GM13976 (cell line): Measurements from ENCODE around the gene C6orf132.

Source experiments
- DNase-seq: peaks from one replicate; pipeline ENCODE4 v3.0.0; 2012; ENCODE audit warnings: low spot score
- in situ Hi-C: fragments of 300-500 bp; cut with MboI; formaldehyde crosslinking; loops from one replicate; pipeline ENCODE4 v1.12.0; 2022; ENCODE audit warnings: low sequenced_read_pairs, mixed read lengths, inconsistent platforms; ENCODE audit not compliant: unreplicated experiment
- TF ChIP-seq, protein P1 (sequence below): IDR thresholded peaks from 2 replicates; pipeline ENCODE4 v1.5.1; 2012; ENCODE audit warnings: borderline replicate concordance, mild to moderate bottlenecking; ENCODE audit not compliant: insufficient read depth; ENCODE audit errors: extremely low read depth, missing control alignments, control extremely low read depth

The C6orf132 gene

DNA sequence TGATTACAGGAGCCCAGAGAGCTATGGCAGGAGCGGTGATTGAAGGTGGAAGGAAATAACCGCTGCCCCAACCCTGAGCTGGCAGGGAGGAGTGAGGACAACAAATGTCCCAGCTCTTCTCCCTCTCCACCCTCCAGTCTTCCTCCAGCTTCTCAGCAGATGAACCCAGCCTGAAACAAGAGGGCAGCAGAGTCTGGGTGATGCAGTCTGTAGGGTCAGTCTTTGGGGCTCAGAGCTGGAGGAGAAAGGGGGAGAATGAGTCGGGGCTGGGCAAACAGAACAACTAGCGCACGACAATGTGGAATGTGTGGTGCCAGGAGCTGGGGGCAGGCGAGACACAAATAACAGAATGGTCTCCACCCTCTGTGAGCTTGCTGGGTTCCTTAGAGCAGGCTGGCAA is 26.2 kb upstream of the C6orf132 start:
- in situ Hi-C loops = no loop called here
- TF ChIP-seq, protein P1, sequence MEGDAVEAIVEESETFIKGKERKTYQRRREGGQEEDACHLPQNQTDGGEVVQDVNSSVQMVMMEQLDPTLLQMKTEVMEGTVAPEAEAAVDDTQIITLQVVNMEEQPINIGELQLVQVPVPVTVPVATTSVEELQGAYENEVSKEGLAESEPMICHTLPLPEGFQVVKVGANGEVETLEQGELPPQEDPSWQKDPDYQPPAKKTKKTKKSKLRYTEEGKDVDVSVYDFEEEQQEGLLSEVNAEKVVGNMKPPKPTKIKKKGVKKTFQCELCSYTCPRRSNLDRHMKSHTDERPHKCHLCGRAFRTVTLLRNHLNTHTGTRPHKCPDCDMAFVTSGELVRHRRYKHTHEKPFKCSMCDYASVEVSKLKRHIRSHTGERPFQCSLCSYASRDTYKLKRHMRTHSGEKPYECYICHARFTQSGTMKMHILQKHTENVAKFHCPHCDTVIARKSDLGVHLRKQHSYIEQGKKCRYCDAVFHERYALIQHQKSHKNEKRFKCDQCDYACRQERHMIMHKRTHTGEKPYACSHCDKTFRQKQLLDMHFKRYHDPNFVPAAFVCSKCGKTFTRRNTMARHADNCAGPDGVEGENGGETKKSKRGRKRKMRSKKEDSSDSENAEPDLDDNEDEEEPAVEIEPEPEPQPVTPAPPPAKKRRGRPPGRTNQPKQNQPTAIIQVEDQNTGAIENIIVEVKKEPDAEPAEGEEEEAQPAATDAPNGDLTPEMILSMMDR = no peak
- no peak for DNase-seq

DNA sequence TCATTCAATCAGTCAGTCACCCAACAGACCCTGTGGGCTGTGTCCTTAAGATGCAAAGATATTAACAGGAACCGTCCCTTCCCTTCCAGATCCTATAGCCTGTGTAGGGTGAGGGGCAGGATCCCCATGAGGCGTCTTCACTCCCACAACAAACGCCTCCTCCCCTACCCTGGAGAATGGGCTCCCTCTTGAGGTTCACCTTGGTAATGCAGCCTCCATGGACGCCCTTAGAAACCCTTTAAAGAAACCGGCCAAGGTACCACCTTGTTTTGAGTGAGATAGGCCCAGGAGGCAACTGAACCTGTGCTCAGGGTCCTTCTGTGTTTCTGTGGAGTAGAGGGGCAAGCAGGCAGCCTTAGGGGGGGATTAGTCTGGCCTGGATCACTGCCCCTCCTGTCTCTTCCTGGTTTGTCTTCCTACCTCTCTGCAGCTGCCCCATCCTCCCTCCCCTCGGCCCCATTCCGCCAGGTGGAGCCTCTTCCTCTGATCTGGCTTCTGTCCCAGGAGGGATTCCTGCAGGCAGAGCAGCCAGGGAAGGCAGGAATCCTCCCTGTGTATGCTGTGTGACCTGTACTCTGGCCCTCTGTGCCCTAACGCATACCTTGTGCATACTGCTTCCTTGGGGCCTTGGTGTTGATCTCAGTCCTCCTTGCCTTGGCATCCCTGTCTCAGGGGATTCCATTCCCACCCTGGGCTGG is 24.2 kb upstream of the C6orf132 start:
- peak; percentile 89 for DNase-seq
- TF ChIP-seq, protein P1 = peak; percentile 92
- in situ Hi-C loops = no loop called here

DNA sequence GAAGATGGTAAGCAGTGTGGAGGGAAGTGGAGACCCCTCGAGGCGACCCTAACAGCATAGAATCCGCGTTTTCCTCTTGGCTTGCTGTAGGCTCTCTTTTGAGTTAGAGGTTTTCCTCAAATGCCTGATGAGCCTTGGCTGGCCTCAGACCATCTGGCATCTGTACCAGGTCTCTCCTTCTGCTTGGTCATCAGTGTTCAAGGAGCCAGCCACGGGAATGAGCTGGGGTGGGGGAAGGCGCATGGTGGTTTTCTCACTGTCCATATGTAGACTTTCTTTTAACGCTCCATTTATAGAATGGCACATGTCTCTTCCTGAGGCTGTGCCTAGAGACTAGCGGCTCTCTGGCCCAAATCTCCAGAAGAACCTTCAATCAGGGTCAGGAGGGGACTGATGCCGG is 22.6 kb upstream of the C6orf132 start:
- no peak for DNase-seq
- TF ChIP-seq, protein P1 = no peak
- in situ Hi-C loops = no loop called here

DNA sequence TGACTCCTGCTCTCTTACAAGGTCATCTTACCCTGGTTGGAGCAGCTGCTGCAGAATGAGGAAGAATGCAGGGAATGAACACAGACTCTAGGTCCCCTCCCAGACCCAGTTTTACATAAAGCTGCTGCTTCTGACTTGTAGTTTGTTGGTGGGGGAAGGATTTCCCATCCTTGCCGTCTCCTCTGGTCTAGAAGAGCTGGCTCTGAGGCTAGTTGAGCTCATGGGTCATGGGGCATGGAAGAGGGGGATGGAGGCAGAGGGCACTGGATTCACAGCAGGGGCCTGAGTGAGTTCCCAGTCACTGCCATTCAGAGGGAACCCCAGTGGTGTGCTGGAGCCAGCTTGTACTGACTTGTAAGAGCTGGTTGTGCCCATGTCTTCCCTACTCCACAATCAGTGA is 21.6 kb upstream of the C6orf132 start:
- DNase-seq = no peak
- TF ChIP-seq, protein P1 = no peak
- in situ Hi-C loops = no loop called here

DNA sequence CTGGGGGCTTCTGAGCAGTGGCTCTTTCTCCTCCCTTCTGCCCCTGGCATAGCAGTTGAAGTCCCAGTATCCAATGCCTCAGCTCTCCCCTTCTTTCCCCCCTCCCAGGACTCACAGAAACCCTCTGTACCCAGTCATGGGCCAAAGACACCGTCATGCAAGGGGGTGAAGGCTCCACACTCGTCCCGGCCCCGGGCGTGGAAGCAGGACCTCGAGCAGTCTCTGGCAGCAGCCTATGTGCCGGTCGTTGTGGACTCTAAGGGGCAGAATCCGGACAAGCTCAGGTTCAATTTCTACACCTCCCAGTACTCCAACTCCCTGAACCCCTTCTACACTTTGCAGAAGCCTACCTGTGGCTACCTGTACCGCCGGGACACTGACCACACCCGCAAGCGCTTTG is 20.4 kb upstream of the C6orf132 start:
- in situ Hi-C loops = no loop called here
- DNase-seq = no peak
- TF ChIP-seq, protein P1 = no peak

DNA sequence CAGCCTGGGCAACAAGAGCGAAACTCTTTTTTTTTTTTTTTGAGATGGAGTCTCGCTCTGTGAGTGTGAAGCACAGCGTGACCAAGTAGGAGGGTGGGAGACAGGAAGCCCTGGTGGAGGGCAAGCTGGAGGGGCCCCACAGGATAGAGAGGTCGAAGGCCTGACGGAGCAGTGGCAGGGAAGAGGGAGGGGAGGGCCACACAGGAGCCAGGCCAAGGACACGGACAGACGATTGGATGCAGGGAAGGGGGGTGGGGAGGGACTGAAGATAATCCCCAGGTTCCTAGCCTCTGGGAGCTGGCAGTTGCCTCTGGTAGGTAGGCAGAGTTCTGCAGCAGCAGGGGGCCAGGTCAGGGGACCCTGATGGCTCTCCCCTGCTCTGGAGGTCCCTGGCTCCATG is 20.0 kb upstream of the C6orf132 start:
- in situ Hi-C loops = no loop called here
- DNase-seq = no peak
- TF ChIP-seq, protein P1 = no peak
